ENCODE measurements around the gene NSMCE3. TPM values are rescaled to one million over a fixed set of nuclear protein-coding genes. Genes with fewer than 3 reads are reported as not detected.

Gene NSMCE3
- total and polyA plus RNA-seq, 5 donors from 2014 or later = 32.3 to 43.0 (median 37.6) TPM

- H3K4me1 Mint-ChIP-seq = no peaks in the 10 kb centered on the region
- H3K27ac Mint-ChIP-seq = no peak overlapping the region
- H3K27me3 Mint-ChIP-seq = peaks cover 7% of the 10 kb centered on the region
- H3K9me3 Mint-ChIP-seq = peaks cover 0 to under 1% (median 0%) of the 10 kb centered on the region in 7 donors
- Histone ChIP-seq H3K36me3 (ENCODE audit: control insufficient read depth, insufficient read depth, low read length) (no peaks in the 10 kb centered on the region), H3K4me3 (ENCODE audit: low read depth, low read length) (no peak overlapping the region), H3K27ac (ENCODE audit: insufficient read depth, low read length, poor library complexity, severe bottlenecking) (no peak overlapping the region), H3K9me3 (ENCODE audit: control insufficient read depth in 2 of 2, low read length in 2 of 2) (peaks cover 0 to 2% of the 10 kb centered on the region in 2 experiments), H3K27me3 (ENCODE audit: control insufficient read depth, insufficient read depth, low read length) (no peaks in the 10 kb centered on the region), H3K4me1 (ENCODE audit: control insufficient read depth, insufficient read depth, low read length, poor library complexity, severe bottlenecking) (no peaks in the 10 kb centered on the region)
- DNase-seq = no peak
- ATAC-seq (ENCODE audit: low read depth in 2 of 2) = no peak
- H3K4me3 Mint-ChIP-seq = no peak overlapping the region
- no peaks in the 10 kb centered on the region for H3K36me3 Mint-ChIP-seq
Observed at GRCh38 chr15:29244544-29244943, 25.1 kb downstream of the NSMCE3 start.

GRCh38 chr15:29244123-29244522 is 25.5 kb downstream of the NSMCE3 start:
- H3K4me3 ChIP-seq (ENCODE audit: low read depth, low read length) = no peak overlapping the region
- no peaks in the 10 kb centered on the region for H3K36me3 Mint-ChIP-seq
- peaks cover 7% of the 10 kb centered on the region for H3K27me3 Mint-ChIP-seq
- H3K27me3 ChIP-seq (ENCODE audit: control insufficient read depth, insufficient read depth, low read length) = no peaks in the 10 kb centered on the region
- no peaks in the 10 kb centered on the region for H3K36me3 ChIP-seq (ENCODE audit: control insufficient read depth, insufficient read depth, low read length)
- H3K27ac Mint-ChIP-seq = no peak overlapping the region
- no peak overlapping the region for H3K27ac ChIP-seq (ENCODE audit: insufficient read depth, low read length, poor library complexity, severe bottlenecking)
- no peaks in the 10 kb centered on the region for H3K9me3 Mint-ChIP-seq
- H3K4me1 ChIP-seq (ENCODE audit: control insufficient read depth, insufficient read depth, low read length, poor library complexity, severe bottlenecking) = no peaks in the 10 kb centered on the region
- peaks cover 0 to 2% of the 10 kb centered on the region in 2 experiments for H3K9me3 ChIP-seq (ENCODE audit: control insufficient read depth in 2 of 2, low read length in 2 of 2)
- no peaks in the 10 kb centered on the region for H3K4me1 Mint-ChIP-seq
- no peak for DNase-seq
- ATAC-seq (ENCODE audit: low read depth in 2 of 2) = no peak
- no peak overlapping the region for H3K4me3 Mint-ChIP-seq

GRCh38 chr15:29242456-29243242 is 27.0 kb downstream of the NSMCE3 start:
- ATAC-seq (ENCODE audit: low read depth in 2 of 2) (no peak), DNase-seq (no peak)
- H3K4me3 ChIP-seq (ENCODE audit: low read depth, low read length) = no peak overlapping the region
- no peak overlapping the region for H3K27ac Mint-ChIP-seq
- H3K9me3 Mint-ChIP-seq = peaks cover 0 to 2% (median 0%) of the 10 kb centered on the region in 7 donors
- no peak overlapping the region for H3K4me3 Mint-ChIP-seq
- no peaks in the 10 kb centered on the region for H3K4me1 ChIP-seq (ENCODE audit: control insufficient read depth, insufficient read depth, low read length, poor library complexity, severe bottlenecking)
- H3K9me3 ChIP-seq (ENCODE audit: control insufficient read depth in 2 of 2, low read length in 2 of 2) = no peaks in the 10 kb centered on the region
- no peak overlapping the region for H3K27ac ChIP-seq (ENCODE audit: insufficient read depth, low read length, poor library complexity, severe bottlenecking)
- no peaks in the 10 kb centered on the region for H3K36me3 ChIP-seq (ENCODE audit: control insufficient read depth, insufficient read depth, low read length)
- H3K4me1 Mint-ChIP-seq = no peaks in the 10 kb centered on the region
- no peaks in the 10 kb centered on the region for H3K27me3 ChIP-seq (ENCODE audit: control insufficient read depth, insufficient read depth, low read length)
- peaks cover 7% of the 10 kb centered on the region for H3K27me3 Mint-ChIP-seq
- H3K36me3 Mint-ChIP-seq = no peaks in the 10 kb centered on the region

DNA sequence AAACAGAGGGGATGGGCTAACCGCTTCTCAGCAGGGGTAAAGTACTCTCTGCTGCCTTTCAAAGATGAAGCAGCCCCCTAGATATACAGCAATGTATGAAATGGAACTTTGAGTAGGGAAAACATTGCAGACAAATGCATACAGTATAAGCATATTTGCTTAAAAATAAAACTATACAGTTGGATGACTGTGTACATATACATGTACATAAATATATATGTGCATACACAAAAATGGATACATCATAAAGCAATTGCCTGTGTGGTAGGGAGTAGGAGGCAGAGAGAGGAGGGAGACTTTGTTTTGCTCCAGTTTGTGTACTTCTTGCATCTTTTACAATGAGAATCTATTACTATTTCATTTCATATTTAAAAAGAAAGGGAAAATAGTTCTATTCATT is 28.4 kb downstream of the NSMCE3 start:
- Mint-ChIP-seq H3K9me3 (peaks cover 0 to 2% (median 0%) of the 10 kb centered on the region in 7 donors), H3K4me3 (no peak overlapping the region), H3K27me3 (peaks cover 4% of the 10 kb centered on the region)

DNA sequence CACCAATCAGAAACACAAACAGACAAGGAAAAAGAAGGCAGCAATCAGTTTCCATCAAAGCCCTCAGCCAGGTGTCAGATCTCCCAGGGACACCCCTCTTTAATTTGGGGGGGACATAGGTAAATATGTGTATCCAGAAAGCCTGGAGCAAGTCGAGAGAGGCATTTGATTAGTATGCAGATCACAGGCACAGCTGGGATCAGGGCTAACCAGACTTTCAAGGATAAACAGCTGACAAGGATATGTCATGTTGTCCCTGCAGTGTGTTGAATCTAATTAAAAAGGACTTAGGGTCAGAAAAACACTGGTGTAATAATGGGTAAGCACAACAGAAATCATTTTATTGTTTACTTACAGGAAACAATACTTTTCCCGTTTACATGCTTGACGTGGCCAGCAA is 30.2 kb downstream of the NSMCE3 start:
- Histone ChIP-seq H3K27me3 (ENCODE audit: control insufficient read depth, insufficient read depth, low read length) (no peaks in the 10 kb centered on the region), H3K27ac (ENCODE audit: insufficient read depth, low read length, poor library complexity, severe bottlenecking) (no peak overlapping the region), H3K4me3 (ENCODE audit: low read depth, low read length) (no peak overlapping the region), H3K4me1 (ENCODE audit: control insufficient read depth, insufficient read depth, low read length, poor library complexity, severe bottlenecking) (no peaks in the 10 kb centered on the region), H3K9me3 (ENCODE audit: control insufficient read depth in 2 of 2, low read length in 2 of 2) (peaks cover 2 to 4% of the 10 kb centered on the region in 2 experiments), H3K36me3 (ENCODE audit: control insufficient read depth, insufficient read depth, low read length) (no peaks in the 10 kb centered on the region)
- peaks cover 0 to 9% (median 4%) of the 10 kb centered on the region in 7 donors for H3K9me3 Mint-ChIP-seq
- no peaks in the 10 kb centered on the region for H3K4me1 Mint-ChIP-seq
- no peak for DNase-seq
- no peak for ATAC-seq (ENCODE audit: low read depth in 2 of 2)
- H3K4me3 Mint-ChIP-seq = no peak overlapping the region
- peaks cover 4% of the 10 kb centered on the region for H3K27me3 Mint-ChIP-seq
- H3K36me3 Mint-ChIP-seq = no peaks in the 10 kb centered on the region
- no peak overlapping the region for H3K27ac Mint-ChIP-seq

More for the DNA sequence above, 28.4 kb downstream of the NSMCE3 start:
- no peaks in the 10 kb centered on the region for H3K4me1 Mint-ChIP-seq
- DNase-seq (no peak), ATAC-seq (ENCODE audit: low read depth in 2 of 2) (no peak)
- H3K27ac Mint-ChIP-seq = no peak overlapping the region
- H3K36me3 Mint-ChIP-seq = no peaks in the 10 kb centered on the region
- no peaks in the 10 kb centered on the region for H3K4me1 ChIP-seq (ENCODE audit: control insufficient read depth, insufficient read depth, low read length, poor library complexity, severe bottlenecking)
- H3K36me3 ChIP-seq (ENCODE audit: control insufficient read depth, insufficient read depth, low read length) = no peaks in the 10 kb centered on the region
- H3K27ac ChIP-seq (ENCODE audit: insufficient read depth, low read length, poor library complexity, severe bottlenecking) = no peak overlapping the region
- no peaks in the 10 kb centered on the region for H3K9me3 ChIP-seq (ENCODE audit: control insufficient read depth in 2 of 2, low read length in 2 of 2)
- no peak overlapping the region for H3K4me3 ChIP-seq (ENCODE audit: low read depth, low read length)
- no peaks in the 10 kb centered on the region for H3K27me3 ChIP-seq (ENCODE audit: control insufficient read depth, insufficient read depth, low read length)

- Histone ChIP-seq H3K36me3 (ENCODE audit: control insufficient read depth, insufficient read depth, low read length) (no peaks in the 10 kb centered on the region), H3K27ac (ENCODE audit: insufficient read depth, low read length, poor library complexity, severe bottlenecking) (no peak overlapping the region), H3K4me3 (ENCODE audit: low read depth, low read length) (no peak overlapping the region), H3K4me1 (ENCODE audit: control insufficient read depth, insufficient read depth, low read length, poor library complexity, severe bottlenecking) (no peaks in the 10 kb centered on the region), H3K9me3 (ENCODE audit: control insufficient read depth in 2 of 2, low read length in 2 of 2) (peaks cover 2 to 4% of the 10 kb centered on the region in 2 experiments), H3K27me3 (ENCODE audit: control insufficient read depth, insufficient read depth, low read length) (peaks cover 6% of the 10 kb centered on the region)
- H3K4me3 Mint-ChIP-seq = no peak overlapping the region
- DNase-seq (no peak), ATAC-seq (ENCODE audit: low read depth in 2 of 2) (no peak)
- H3K36me3 Mint-ChIP-seq = no peaks in the 10 kb centered on the region
- no peaks in the 10 kb centered on the region for H3K4me1 Mint-ChIP-seq
- peaks cover 0 to 13% (median 4%) of the 10 kb centered on the region in 7 donors for H3K9me3 Mint-ChIP-seq
- peaks cover 15% of the 10 kb centered on the region for H3K27me3 Mint-ChIP-seq
- no peak overlapping the region for H3K27ac Mint-ChIP-seq
Observed at GRCh38 chr15:29233566-29233965, 36.1 kb downstream of the NSMCE3 start.

DNA sequence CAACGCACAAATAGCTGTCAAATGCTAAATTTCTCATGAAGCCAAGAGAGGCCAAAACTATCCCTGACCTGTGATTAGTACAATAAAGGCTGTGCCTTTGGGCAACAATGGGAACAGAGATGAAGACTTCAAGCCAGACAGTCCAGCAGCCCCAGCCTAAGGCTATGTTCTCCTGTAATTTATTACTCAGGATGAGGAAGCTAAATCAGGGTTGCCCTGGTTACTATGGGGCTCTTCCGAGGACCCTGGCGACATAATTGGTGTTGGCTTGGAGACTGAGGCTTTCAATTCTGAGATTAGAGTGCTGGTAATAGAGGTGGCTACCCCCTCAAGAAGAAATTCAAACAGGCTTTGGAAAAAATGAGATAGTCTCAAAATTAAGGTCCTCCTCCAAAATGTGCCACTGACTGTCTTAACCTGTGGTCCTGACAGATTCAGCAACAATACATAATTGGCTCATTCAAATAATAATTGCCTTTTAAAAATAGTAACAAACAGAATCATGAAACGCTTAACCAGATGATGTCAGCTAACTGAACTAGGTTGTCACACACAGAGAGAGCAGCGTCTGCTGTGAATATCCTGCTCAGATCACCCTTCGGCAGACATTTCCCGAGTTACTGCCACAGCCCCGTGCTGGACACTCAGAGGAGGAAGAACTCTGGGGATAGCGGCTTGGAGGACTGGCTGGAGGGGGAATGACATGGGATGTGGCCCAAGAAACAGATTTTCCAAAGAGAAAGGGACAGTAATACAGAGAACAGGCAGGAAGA is 43.0 kb downstream of the NSMCE3 start:
- no peak overlapping the region for H3K4me3 Mint-ChIP-seq
- H3K27me3 Mint-ChIP-seq = peaks cover 20% of the 10 kb centered on the region
- ATAC-seq (ENCODE audit: low read depth in 2 of 2) (no peak), DNase-seq (no peak)
- Histone ChIP-seq H3K27me3 (ENCODE audit: control insufficient read depth, insufficient read depth, low read length) (peaks cover 6% of the 10 kb centered on the region), H3K36me3 (ENCODE audit: control insufficient read depth, insufficient read depth, low read length) (no peaks in the 10 kb centered on the region), H3K4me3 (ENCODE audit: low read depth, low read length) (no peak overlapping the region), H3K9me3 (ENCODE audit: control insufficient read depth in 2 of 2, low read length in 2 of 2) (no peaks in the 10 kb centered on the region), H3K4me1 (ENCODE audit: control insufficient read depth, insufficient read depth, low read length, poor library complexity, severe bottlenecking) (no peaks in the 10 kb centered on the region), H3K27ac (ENCODE audit: insufficient read depth, low read length, poor library complexity, severe bottlenecking) (no peak overlapping the region)
- H3K9me3 Mint-ChIP-seq = peaks cover 0 to 4% (median 0%) of the 10 kb centered on the region in 7 donors
- no peaks in the 10 kb centered on the region for H3K4me1 Mint-ChIP-seq
- no peaks in the 10 kb centered on the region for H3K36me3 Mint-ChIP-seq
- H3K27ac Mint-ChIP-seq = peak overlapping the region in 1 of 3 donors; percentile 2

All from CD4-positive, CD25-positive, alpha-beta regulatory T cell (primary cell).